HepG2 (cell line): ENCODE measurements around the gene LIPT1. TPM values are rescaled to one million over a fixed set of nuclear protein-coding genes. Genes with fewer than 3 reads are reported as not detected.

ENCODE experiments used
- ADNP ChIP-seq: sonication (generic); formaldehyde crosslinking; IDR thresholded peaks from 2 replicates; pipeline ENCODE4 v1.4.0; 2020; ENCODE audit warnings: missing genetic modification reagents
- DNMT1 ChIP-seq: sonication (generic); formaldehyde crosslinking; IDR thresholded peaks from 2 replicates; pipeline ENCODE4 v1.5.1; 2020; ENCODE audit warnings: mild to moderate bottlenecking, missing genetic modification reagents
- EED ChIP-seq: sonication (generic); formaldehyde crosslinking; IDR thresholded peaks from 2 replicates; pipeline ENCODE4 v1.5.0; 2020; ENCODE audit warnings: mild to moderate bottlenecking, missing genetic modification reagents
- GATA4 ChIP-seq: sonication (generic); IDR thresholded peaks from 2 replicates; pipeline ENCODE4 v1.6.1; 2016; ENCODE audit warnings: antibody characterized with exemption, low read depth, borderline replicate concordance
- HDAC6 ChIP-seq: fragments of 200-600 bp; sonication (generic); IDR thresholded peaks from 2 replicates; pipeline ENCODE4 v1.7.0; 2017; ENCODE audit warnings: mild to moderate bottlenecking, antibody characterized with exemption, low read length, low read depth
- HNRNPLL ChIP-seq: fragments of 200-400 bp; formaldehyde crosslinking; IDR thresholded peaks from 2 replicates; pipeline ENCODE4 v1.6.1; 2017; ENCODE audit warnings: mild to moderate bottlenecking, low read depth, low read length; ENCODE audit not compliant: poor library complexity, severe bottlenecking
- HOXA9 ChIP-seq: sonication (generic); formaldehyde crosslinking; IDR thresholded peaks from 2 replicates; pipeline ENCODE4 v1.8.1; 2022; ENCODE audit warnings: missing genetic modification reagents, mild to moderate bottlenecking, moderate library complexity, borderline replicate concordance
- JUNB ChIP-seq: sonication (generic); formaldehyde crosslinking; IDR thresholded peaks from 2 replicates; pipeline ENCODE4 v1.8.0; 2022; ENCODE audit warnings: missing genetic modification reagents, mild to moderate bottlenecking, borderline replicate concordance
- KAT8 ChIP-seq: IDR thresholded peaks from 2 replicates; pipeline ENCODE4 v1.6.1; 2016; ENCODE audit warnings: missing genetic modification reagents, missing compliant biosample characterization
- MZF1 ChIP-seq: sonication (generic); formaldehyde crosslinking; IDR thresholded peaks from 2 replicates; pipeline ENCODE4 v1.8.1; 2023; ENCODE audit warnings: mild to moderate bottlenecking, missing genetic modification reagents, borderline replicate concordance
- NAIF1 ChIP-seq: sonication (generic); formaldehyde crosslinking; IDR thresholded peaks from 2 replicates; pipeline ENCODE4 v1.5.0; 2020; ENCODE audit warnings: mild to moderate bottlenecking, missing genetic modification reagents, borderline replicate concordance
- PAF1 ChIP-seq: IDR thresholded peaks from 2 replicates; pipeline ENCODE4 v1.6.1; 2016; ENCODE audit warnings: missing genetic modification reagents, missing compliant biosample characterization
- RAD21 ChIP-seq: fragments of 450-650 bp; formaldehyde crosslinking; IDR thresholded peaks from 2 replicates; pipeline ENCODE4 v1.5.0; 2020; ENCODE audit warnings: mild to moderate bottlenecking
- ZNF354B ChIP-seq: sonication (generic); formaldehyde crosslinking; IDR thresholded peaks from 2 replicates; pipeline ENCODE4 v1.8.0; 2022; ENCODE audit warnings: mild to moderate bottlenecking, missing genetic modification reagents
- ZNF510 ChIP-seq: sonication (generic); formaldehyde crosslinking; IDR thresholded peaks from 2 replicates; pipeline ENCODE4 v1.4.0; 2020; ENCODE audit warnings: low read depth, mild to moderate bottlenecking, missing genetic modification reagents
- ZNF724P ChIP-seq: sonication (generic); formaldehyde crosslinking; IDR thresholded peaks from 2 replicates; pipeline ENCODE4 v1.8.0; 2022; ENCODE audit warnings: missing genetic modification reagents, borderline replicate concordance
- ZNF850 ChIP-seq: sonication (generic); formaldehyde crosslinking; conservative IDR thresholded peaks from 2 replicates; pipeline ENCODE4 v1.9.0; 2021; ENCODE audit warnings: mild to moderate bottlenecking, missing genetic modification reagents
- polyA plus RNA-seq, 8 experiments: library from polyadenylated mRNA; depleted of rRNA in 3 of 8; stranded (reverse) in 7 of 8; unstranded in 1 of 8; fragments of >200 nt; fragmentation: Illumina TruSeq in 4 of 8; extraction: Trizol in 4 of 8; gene quantifications; 2 replicates each; pipeline versions ENCODE4 v1.2.1 to v1.2.3, GENCODE V29; 2011 to 2016; ENCODE audit warnings: low read depth in 4 of 8, missing spikeins in 1 of 8, mixed read lengths in 1 of 8; ENCODE audit not compliant: insufficient read depth in 1 of 8
- total RNA-seq, 5 experiments: library from RNA; depleted of rRNA; stranded (reverse); fragments of >200 nt; fragmentation: Illumina TruSeq; extraction: Trizol; gene quantifications; 2 replicates each; pipeline ENCODE4 v1.2.3, GENCODE V29; 2016; ENCODE audit warnings: low read depth in 1 of 5
- TF ChIP-seq, protein P1 (sequence below): IDR thresholded peaks from 2 replicates; pipeline ENCODE4 v1.6.1; 2018; ENCODE audit warnings: missing genetic modification reagents, mild to moderate bottlenecking, missing compliant biosample characterization
- TF ChIP-seq, protein P2 (sequence below): sonication (generic); formaldehyde crosslinking; IDR thresholded peaks from 2 replicates; pipeline ENCODE4 v1.9.0; 2021; ENCODE audit warnings: missing genetic modification reagents, borderline replicate concordance
- TF ChIP-seq, protein P3 (sequence below): sonication (generic); formaldehyde crosslinking; IDR thresholded peaks from 2 replicates; pipeline ENCODE4 v1.4.0; 2020; ENCODE audit warnings: missing genetic modification reagents, borderline replicate concordance

LIPT1 gene
- total and polyA plus RNA-seq, 2 of the 13 experiments (the other 11 are each of a cell fraction or from before 2014, with no cell fraction given): 8.0 to 9.6 TPM

DNA sequence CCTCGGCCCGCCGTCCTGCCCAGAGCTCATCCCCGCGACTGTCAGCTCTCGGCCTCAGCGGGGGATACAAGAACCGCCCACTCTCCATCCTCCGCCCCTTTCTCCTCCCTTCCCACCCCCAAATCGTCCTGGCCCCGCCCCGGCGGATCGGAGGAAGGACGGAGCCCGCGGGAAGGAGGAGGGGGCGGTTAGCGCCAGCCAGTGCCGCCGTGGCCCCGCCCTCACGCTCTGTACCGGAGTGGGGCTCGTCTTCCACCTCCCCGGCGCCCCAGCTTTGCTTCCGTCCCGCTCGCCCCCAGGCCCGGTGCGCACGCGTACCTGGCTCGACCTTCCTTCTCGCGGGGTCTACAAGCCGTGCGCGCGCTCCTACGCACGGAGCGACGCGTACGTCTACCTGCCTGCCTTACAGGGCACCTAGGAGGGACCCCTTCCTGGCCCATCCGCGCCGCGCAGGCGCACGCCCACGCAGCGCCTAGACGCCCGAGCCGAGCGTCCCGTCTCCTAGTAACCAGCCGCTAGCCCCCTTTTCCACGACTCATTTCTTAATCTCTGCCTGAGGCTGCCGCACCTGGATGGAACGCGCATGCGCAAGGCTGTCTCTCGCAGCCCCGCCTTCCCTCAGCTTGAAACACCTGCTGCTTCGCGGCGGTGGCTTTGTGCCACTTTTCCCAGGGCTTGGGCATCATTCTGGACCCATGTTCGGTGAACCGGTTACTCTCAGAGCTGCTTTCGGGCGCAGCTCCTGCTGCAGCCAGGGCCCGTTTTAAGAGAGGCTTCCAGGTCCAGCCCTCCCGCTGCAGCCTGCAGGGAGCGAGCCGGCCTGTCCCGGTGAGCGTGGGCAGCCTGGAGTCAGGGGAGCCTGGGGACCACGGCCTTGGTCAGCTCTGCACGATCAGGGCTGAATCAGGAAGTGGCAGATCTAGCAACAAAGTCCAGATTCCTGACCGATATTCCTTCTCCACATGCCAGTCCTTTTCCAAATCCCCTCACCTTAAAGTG is 13.4 kb upstream of the LIPT1 start, which contains the start of gene C2orf15 (continued):
- TF ChIP-seq PAF1: no peak
- TF ChIP-seq RAD21: no peak
- TF ChIP-seq ZNF850 (CRISPR knock-in tag): no peak
- TF ChIP-seq EED (CRISPR knock-in tag): peak; percentile 86; the same call in 1 of the 2 replicates
- TF ChIP-seq GATA4: peak; percentile 36
- TF ChIP-seq NAIF1 (CRISPR knock-in tag): peak; percentile 95
- TF ChIP-seq MZF1 (CRISPR knock-in tag): no peak
- TF ChIP-seq JUNB (CRISPR knock-in tag): no peak
- TF ChIP-seq, protein P1, sequence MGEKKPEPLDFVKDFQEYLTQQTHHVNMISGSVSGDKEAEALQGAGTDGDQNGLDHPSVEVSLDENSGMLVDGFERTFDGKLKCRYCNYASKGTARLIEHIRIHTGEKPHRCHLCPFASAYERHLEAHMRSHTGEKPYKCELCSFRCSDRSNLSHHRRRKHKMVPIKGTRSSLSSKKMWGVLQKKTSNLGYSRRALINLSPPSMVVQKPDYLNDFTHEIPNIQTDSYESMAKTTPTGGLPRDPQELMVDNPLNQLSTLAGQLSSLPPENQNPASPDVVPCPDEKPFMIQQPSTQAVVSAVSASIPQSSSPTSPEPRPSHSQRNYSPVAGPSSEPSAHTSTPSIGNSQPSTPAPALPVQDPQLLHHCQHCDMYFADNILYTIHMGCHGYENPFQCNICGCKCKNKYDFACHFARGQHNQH (CRISPR knock-in tag): peak; percentile 84
- no peak for TF ChIP-seq ZNF354B (CRISPR knock-in tag)
- TF ChIP-seq, protein P2, sequence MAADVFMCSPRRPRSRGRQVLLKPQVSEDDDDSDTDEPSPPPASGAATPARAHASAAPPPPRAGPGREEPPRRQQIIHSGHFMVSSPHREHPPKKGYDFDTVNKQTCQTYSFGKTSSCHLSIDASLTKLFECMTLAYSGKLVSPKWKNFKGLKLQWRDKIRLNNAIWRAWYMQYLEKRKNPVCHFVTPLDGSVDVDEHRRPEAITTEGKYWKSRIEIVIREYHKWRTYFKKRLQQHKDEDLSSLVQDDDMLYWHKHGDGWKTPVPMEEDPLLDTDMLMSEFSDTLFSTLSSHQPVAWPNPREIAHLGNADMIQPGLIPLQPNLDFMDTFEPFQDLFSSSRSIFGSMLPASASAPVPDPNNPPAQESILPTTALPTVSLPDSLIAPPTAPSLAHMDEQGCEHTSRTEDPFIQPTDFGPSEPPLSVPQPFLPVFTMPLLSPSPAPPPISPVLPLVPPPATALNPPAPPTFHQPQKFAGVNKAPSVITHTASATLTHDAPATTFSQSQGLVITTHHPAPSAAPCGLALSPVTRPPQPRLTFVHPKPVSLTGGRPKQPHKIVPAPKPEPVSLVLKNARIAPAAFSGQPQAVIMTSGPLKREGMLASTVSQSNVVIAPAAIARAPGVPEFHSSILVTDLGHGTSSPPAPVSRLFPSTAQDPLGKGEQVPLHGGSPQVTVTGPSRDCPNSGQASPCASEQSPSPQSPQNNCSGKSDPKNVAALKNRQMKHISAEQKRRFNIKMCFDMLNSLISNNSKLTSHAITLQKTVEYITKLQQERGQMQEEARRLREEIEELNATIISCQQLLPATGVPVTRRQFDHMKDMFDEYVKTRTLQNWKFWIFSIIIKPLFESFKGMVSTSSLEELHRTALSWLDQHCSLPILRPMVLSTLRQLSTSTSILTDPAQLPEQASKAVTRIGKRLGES (CRISPR knock-in tag): 0 out of 2 replicates have a peak, but pooled peaks have one; percentile 24
- no peak; the same call in 1 of the 2 replicates for TF ChIP-seq ZNF724P (CRISPR knock-in tag)
- peak; percentile 61; the same call in 1 of the 2 replicates for TF ChIP-seq DNMT1
- peak; percentile 83 for TF ChIP-seq KAT8
- no peak for TF ChIP-seq HOXA9
- TF ChIP-seq, protein P3, sequence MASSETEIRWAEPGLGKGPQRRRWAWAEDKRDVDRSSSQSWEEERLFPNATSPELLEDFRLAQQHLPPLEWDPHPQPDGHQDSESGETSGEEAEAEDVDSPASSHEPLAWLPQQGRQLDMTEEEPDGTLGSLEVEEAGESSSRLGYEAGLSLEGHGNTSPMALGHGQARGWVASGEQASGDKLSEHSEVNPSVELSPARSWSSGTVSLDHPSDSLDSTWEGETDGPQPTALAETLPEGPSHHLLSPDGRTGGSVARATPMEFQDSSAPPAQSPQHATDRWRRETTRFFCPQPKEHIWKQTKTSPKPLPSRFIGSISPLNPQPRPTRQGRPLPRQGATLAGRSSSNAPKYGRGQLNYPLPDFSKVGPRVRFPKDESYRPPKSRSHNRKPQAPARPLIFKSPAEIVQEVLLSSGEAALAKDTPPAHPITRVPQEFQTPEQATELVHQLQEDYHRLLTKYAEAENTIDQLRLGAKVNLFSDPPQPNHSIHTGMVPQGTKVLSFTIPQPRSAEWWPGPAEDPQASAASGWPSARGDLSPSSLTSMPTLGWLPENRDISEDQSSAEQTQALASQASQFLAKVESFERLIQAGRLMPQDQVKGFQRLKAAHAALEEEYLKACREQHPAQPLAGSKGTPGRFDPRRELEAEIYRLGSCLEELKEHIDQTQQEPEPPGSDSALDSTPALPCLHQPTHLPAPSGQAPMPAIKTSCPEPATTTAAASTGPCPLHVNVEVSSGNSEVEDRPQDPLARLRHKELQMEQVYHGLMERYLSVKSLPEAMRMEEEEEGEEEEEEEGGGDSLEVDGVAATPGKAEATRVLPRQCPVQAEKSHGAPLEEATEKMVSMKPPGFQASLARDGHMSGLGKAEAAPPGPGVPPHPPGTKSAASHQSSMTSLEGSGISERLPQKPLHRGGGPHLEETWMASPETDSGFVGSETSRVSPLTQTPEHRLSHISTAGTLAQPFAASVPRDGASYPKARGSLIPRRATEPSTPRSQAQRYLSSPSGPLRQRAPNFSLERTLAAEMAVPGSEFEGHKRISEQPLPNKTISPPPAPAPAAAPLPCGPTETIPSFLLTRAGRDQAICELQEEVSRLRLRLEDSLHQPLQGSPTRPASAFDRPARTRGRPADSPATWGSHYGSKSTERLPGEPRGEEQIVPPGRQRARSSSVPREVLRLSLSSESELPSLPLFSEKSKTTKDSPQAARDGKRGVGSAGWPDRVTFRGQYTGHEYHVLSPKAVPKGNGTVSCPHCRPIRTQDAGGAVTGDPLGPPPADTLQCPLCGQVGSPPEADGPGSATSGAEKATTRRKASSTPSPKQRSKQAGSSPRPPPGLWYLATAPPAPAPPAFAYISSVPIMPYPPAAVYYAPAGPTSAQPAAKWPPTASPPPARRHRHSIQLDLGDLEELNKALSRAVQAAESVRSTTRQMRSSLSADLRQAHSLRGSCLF (CRISPR knock-in tag): no peak
- peak; percentile 88; the same call in 1 of the 2 replicates for TF ChIP-seq ZNF510 (CRISPR knock-in tag)
- TF ChIP-seq ADNP: no peak
- no peak for TF ChIP-seq HDAC6
- TF ChIP-seq HNRNPLL: peak; percentile 92
